K562 (cell line): ENCODE data around the gene UBR4. TPM values are rescaled to one million over a fixed set of nuclear protein-coding genes. Genes with fewer than 3 reads are reported as not detected.

Experiments
- ADNP ChIP-seq: fragments of 200-800 bp; sonication (Bioruptor generic); IDR thresholded peaks from 2 replicates; pipeline ENCODE4 v1.6.1; 2016; ENCODE audit warnings: missing genetic modification characterization, missing compliant biosample characterization
- COPS2 ChIP-seq: fragments of 450-650 bp; conservative IDR thresholded peaks from 2 replicates; pipeline ENCODE4 v1.6.1; 2016; ENCODE audit warnings: mild to moderate bottlenecking, moderate library complexity
- GATAD2B ChIP-seq: fragments of 450-650 bp; IDR thresholded peaks from 2 replicates; pipeline ENCODE4 v1.6.1; 2017; ENCODE audit warnings: mild to moderate bottlenecking, borderline replicate concordance
- HNRNPUL1 ChIP-seq: fragments of 200-400 bp; formaldehyde crosslinking; IDR thresholded peaks from 2 replicates; pipeline ENCODE4 v1.6.1; 2017; ENCODE audit warnings: low read length
- NFRKB ChIP-seq: fragments of 450-650 bp; IDR thresholded peaks from 2 replicates; pipeline ENCODE4 v1.6.1; 2016; ENCODE audit warnings: low read depth
- SNIP1 ChIP-seq: fragments of 450-650 bp; IDR thresholded peaks from 2 replicates; pipeline ENCODE4 v1.7.1; 2017; ENCODE audit warnings: low read depth, mild to moderate bottlenecking
- TCF7 ChIP-seq: sonication (generic); IDR thresholded peaks from 2 replicates; pipeline ENCODE4 v1.6.1; 2016; ENCODE audit warnings: antibody characterized with exemption, borderline replicate concordance
- ZBED1 ChIP-seq: IDR thresholded peaks from 2 replicates; pipeline ENCODE4 v1.6.1; 2014
- polyA plus RNA-seq, 8 experiments: library from polyadenylated mRNA; depleted of rRNA in 4 of 8; stranded (reverse) in 5 of 8; unstranded in 3 of 8; fragments of >200 nt; fragmentation: Nextera tagmentation in 2 of 8; fragmentation: Illumina TruSeq in 1 of 8; extraction: Ambion mirVana in 2 of 8; extraction: Trizol in 1 of 8; gene quantifications; 2 replicates each; pipeline versions ENCODE4 v1.2.1 to v1.2.3, GENCODE V29; 2011 to 2014; ENCODE audit warnings: inconsistent platforms in 1 of 8, missing spikeins in 1 of 8
- total RNA-seq, 7 experiments: library from RNA; depleted of rRNA in 6 of 7; stranded (reverse); fragments of >200 nt in 6 of 7; fragmentation: Illumina TruSeq in 2 of 7; extraction: Trizol in 2 of 7; gene quantifications; 2 replicates each; pipeline versions ENCODE4 v1.2.1 to v1.2.3, GENCODE V29; 2011 to 2021; ENCODE audit warnings: low replicate concordance in 1 of 7
- TF ChIP-seq, protein P1 (sequence below): fragments of 250-450 bp; sonication (Bioruptor Pico); IDR thresholded peaks from 2 replicates; pipeline ENCODE4 v1.4.0; 2020
- TF ChIP-seq, protein P2 (sequence below): sonication (generic); formaldehyde crosslinking; IDR thresholded peaks from 2 replicates; pipeline ENCODE4 v1.8.1; 2022; ENCODE audit warnings: missing genetic modification reagents
- TF ChIP-seq, protein P3 (sequence below): IDR thresholded peaks from 3 replicates; pipeline ENCODE4 v1.6.1; 2011; ENCODE audit warnings: borderline replicate concordance, mild to moderate bottlenecking, moderate library complexity; ENCODE audit not compliant: insufficient read length; ENCODE audit errors: extremely low read depth
- TF ChIP-seq, protein P4 (sequence below), 2 experiments: fragments of 200-800 bp in 1 of 2; sonication (Bioruptor generic) in 1 of 2; sonication (generic) in 1 of 2; formaldehyde crosslinking in 1 of 2; IDR thresholded peaks in 1 of 2; conservative IDR thresholded peaks in 1 of 2; 2 replicates each; pipeline versions ENCODE4 v1.5.0 to v1.6.1; 2016 to 2020; ENCODE audit warnings: missing compliant biosample characterization in 1 of 2, missing genetic modification characterization in 1 of 2, missing genetic modification reagents in 1 of 2
- TF ChIP-seq, protein P5 (sequence below): IDR thresholded peaks from 2 replicates; pipeline ENCODE4 v1.6.1; 2011; ENCODE audit not compliant: insufficient read length; ENCODE audit errors: extremely low read depth
- TF ChIP-seq, protein P6 (sequence below): sonication (generic); IDR thresholded peaks from 2 replicates; pipeline ENCODE4 v1.6.1; 2016

Gene UBR4
- total and polyA plus RNA-seq, 9 of the 15 experiments (the other 6 are each of a cell fraction or from before 2014, with no cell fraction given): 55.4 to 277 (median 123) TPM

DNA sequence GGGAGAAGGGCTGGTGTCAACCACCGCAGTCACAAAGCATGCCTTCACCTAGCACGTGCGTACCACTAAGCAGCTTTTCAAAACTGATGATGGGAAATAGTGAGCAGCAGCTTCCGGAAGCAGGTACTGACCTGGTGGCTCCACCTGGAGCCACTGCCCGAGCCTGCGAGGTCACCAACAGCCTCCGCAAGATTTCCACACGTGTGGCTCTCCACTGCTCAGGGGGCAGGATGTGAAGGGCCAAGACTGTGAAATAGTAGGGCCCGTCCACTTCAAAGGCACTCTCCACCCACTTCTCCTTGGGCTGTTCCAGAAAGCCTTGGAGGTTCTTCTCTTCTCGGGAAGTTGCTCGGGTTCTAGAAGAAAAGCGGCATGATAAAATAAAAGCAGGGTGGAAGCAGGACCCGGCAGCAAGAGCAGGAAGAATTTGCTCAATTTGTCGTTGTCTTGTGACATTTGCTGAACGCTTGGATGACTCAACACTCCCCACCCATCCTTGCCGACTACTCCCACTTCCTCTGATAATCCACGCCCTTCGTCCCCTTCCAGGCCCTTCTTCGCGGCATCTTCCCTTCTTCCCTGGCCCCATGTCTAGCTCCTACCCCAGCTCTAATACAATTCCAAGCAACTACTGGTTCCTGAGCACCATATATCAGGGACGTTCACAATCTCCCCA is 128.7 kb downstream of the UBR4 start (continued):
- TF ChIP-seq, protein P1, sequence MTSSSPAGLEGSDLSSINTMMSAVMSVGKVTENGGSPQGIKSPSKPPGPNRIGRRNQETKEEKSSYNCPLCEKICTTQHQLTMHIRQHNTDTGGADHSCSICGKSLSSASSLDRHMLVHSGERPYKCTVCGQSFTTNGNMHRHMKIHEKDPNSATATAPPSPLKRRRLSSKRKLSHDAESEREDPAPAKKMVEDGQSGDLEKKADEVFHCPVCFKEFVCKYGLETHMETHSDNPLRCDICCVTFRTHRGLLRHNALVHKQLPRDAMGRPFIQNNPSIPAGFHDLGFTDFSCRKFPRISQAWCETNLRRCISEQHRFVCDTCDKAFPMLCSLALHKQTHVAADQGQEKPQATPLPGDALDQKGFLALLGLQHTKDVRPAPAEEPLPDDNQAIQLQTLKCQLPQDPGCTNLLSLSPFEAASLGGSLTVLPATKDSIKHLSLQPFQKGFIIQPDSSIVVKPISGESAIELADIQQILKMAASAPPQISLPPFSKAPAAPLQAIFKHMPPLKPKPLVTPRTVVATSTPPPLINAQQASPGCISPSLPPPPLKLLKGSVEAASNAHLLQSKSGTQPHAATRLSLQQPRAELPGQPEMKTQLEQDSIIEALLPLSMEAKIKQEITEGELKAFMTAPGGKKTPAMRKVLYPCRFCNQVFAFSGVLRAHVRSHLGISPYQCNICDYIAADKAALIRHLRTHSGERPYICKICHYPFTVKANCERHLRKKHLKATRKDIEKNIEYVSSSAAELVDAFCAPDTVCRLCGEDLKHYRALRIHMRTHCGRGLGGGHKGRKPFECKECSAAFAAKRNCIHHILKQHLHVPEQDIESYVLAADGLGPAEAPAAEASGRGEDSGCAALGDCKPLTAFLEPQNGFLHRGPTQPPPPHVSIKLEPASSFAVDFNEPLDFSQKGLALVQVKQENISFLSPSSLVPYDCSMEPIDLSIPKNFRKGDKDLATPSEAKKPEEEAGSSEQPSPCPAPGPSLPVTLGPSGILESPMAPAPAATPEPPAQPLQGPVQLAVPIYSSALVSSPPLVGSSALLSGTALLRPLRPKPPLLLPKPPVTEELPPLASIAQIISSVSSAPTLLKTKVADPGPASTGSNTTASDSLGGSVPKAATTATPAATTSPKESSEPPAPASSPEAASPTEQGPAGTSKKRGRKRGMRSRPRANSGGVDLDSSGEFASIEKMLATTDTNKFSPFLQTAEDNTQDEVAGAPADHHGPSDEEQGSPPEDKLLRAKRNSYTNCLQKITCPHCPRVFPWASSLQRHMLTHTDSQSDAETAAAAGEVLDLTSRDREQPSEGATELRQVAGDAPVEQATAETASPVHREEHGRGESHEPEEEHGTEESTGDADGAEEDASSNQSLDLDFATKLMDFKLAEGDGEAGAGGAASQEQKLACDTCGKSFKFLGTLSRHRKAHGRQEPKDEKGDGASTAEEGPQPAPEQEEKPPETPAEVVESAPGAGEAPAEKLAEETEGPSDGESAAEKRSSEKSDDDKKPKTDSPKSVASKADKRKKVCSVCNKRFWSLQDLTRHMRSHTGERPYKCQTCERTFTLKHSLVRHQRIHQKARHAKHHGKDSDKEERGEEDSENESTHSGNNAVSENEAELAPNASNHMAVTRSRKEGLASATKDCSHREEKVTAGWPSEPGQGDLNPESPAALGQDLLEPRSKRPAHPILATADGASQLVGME (CRISPR knock-in tag): 0 out of 2 replicates have a peak, but pooled peaks have one; percentile 31
- TF ChIP-seq ZBED1: no peak
- TF ChIP-seq, protein P2, sequence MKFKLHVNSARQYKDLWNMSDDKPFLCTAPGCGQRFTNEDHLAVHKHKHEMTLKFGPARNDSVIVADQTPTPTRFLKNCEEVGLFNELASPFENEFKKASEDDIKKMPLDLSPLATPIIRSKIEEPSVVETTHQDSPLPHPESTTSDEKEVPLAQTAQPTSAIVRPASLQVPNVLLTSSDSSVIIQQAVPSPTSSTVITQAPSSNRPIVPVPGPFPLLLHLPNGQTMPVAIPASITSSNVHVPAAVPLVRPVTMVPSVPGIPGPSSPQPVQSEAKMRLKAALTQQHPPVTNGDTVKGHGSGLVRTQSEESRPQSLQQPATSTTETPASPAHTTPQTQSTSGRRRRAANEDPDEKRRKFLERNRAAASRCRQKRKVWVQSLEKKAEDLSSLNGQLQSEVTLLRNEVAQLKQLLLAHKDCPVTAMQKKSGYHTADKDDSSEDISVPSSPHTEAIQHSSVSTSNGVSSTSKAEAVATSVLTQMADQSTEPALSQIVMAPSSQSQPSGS (CRISPR knock-in tag): no peak
- TF ChIP-seq, protein P3, sequence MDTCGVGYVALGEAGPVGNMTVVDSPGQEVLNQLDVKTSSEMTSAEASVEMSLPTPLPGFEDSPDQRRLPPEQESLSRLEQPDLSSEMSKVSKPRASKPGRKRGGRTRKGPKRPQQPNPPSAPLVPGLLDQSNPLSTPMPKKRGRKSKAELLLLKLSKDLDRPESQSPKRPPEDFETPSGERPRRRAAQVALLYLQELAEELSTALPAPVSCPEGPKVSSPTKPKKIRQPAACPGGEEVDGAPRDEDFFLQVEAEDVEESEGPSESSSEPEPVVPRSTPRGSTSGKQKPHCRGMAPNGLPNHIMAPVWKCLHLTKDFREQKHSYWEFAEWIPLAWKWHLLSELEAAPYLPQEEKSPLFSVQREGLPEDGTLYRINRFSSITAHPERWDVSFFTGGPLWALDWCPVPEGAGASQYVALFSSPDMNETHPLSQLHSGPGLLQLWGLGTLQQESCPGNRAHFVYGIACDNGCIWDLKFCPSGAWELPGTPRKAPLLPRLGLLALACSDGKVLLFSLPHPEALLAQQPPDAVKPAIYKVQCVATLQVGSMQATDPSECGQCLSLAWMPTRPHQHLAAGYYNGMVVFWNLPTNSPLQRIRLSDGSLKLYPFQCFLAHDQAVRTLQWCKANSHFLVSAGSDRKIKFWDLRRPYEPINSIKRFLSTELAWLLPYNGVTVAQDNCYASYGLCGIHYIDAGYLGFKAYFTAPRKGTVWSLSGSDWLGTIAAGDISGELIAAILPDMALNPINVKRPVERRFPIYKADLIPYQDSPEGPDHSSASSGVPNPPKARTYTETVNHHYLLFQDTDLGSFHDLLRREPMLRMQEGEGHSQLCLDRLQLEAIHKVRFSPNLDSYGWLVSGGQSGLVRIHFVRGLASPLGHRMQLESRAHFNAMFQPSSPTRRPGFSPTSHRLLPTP: no peak
- TF ChIP-seq ADNP (tag): no peak
- TF ChIP-seq HNRNPUL1: no peak
- peak; percentile 14; the same call in 1 of the 2 replicates for TF ChIP-seq NFRKB
- TF ChIP-seq, protein P4, sequence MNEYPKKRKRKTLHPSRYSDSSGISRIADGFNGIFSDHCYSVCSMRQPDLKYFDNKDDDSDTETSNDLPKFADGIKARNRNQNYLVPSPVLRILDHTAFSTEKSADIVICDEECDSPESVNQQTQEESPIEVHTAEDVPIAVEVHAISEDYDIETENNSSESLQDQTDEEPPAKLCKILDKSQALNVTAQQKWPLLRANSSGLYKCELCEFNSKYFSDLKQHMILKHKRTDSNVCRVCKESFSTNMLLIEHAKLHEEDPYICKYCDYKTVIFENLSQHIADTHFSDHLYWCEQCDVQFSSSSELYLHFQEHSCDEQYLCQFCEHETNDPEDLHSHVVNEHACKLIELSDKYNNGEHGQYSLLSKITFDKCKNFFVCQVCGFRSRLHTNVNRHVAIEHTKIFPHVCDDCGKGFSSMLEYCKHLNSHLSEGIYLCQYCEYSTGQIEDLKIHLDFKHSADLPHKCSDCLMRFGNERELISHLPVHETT (CRISPR knock-in tag; conservative IDR thresholded peaks at IDR 0.05 in 1 of 2, IDR thresholded peaks at IDR 0.05 in 1 of 2): no peak
- no peak for TF ChIP-seq SNIP1
- no peak for TF ChIP-seq COPS2
- TF ChIP-seq TCF7: no peak
- no peak for TF ChIP-seq GATAD2B
- TF ChIP-seq, protein P5, sequence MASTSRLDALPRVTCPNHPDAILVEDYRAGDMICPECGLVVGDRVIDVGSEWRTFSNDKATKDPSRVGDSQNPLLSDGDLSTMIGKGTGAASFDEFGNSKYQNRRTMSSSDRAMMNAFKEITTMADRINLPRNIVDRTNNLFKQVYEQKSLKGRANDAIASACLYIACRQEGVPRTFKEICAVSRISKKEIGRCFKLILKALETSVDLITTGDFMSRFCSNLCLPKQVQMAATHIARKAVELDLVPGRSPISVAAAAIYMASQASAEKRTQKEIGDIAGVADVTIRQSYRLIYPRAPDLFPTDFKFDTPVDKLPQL: no peak
- TF ChIP-seq, protein P6, sequence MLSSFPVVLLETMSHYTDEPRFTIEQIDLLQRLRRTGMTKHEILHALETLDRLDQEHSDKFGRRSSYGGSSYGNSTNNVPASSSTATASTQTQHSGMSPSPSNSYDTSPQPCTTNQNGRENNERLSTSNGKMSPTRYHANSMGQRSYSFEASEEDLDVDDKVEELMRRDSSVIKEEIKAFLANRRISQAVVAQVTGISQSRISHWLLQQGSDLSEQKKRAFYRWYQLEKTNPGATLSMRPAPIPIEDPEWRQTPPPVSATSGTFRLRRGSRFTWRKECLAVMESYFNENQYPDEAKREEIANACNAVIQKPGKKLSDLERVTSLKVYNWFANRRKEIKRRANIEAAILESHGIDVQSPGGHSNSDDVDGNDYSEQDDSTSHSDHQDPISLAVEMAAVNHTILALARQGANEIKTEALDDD: no peak
